ENCODE results near the gene CEND1. TPM values are rescaled to one million over a fixed set of nuclear protein-coding genes. Genes with fewer than 3 reads are reported as not detected.
A peak's percentile ranks its signal among the peaks of the same experiment; 100 is the strongest.

Gene CEND1
- total and polyA plus RNA-seq, 2 of the 13 experiments (the other 11 are each of a cell fraction or from before 2014, with no cell fraction given), result not detected

- TF ChIP-seq CREB1 (IDR thresholded peaks at IDR 0.05), result no peak
- TF ChIP-seq CREB1 (CRISPR knock-in tag; IDR thresholded peaks at IDR 0.05), result no peak
- no peak for TF ChIP-seq PLSCR1 (CRISPR knock-in tag; IDR thresholded peaks at IDR 0.05; ENCODE audit: borderline replicate concordance)
- no peak for TF ChIP-seq ZFP36L1 (CRISPR knock-in tag; IDR thresholded peaks at IDR 0.05)
- TF ChIP-seq SOX5 (CRISPR knock-in tag; IDR thresholded peaks at IDR 0.05; ENCODE audit: borderline replicate concordance), result no peak
These were observed 10.6 kb upstream of the CEND1 start (continued) for GRCh38 chr11:800473-800872.

- FAIRE-seq (no peak), ATAC-seq (no peak), DNase-seq (ENCODE audit: low spot score) (no peak)
- intact Hi-C loops (cut with micrococcal nuclease; ENCODE audit: unreplicated experiment), result no loop called here
- H3K27me3 ChIP-seq (ENCODE audit: control insufficient read depth in 1 of 2, insufficient read depth in 2 of 2, low read length in 2 of 2), result no peaks in the 10 kb centered on the region; a peak in 1 of 5 replicates
- ChIA-PET CTCF (ENCODE audit: low intra/inter-chr PET ratio, low total read pairs) (no interaction called here), POLR2A (no interaction called here)
- H3K36me3 ChIP-seq (replicated peaks in 1 of 2; ENCODE audit: control insufficient read depth in 1 of 2, insufficient read depth in 2 of 2, low read length in 2 of 2), result peaks cover 7 to 8% of the 10 kb centered on the region in 2 experiments; a peak in 3 of 5 replicates
- peaks cover 14% of the 10 kb centered on the region for H3K4me1 ChIP-seq (ENCODE audit: insufficient read depth, low read length)
- H3K9ac ChIP-seq (ENCODE audit: insufficient read depth, low read depth, low read length), result no peak overlapping the region
- no peak overlapping the region for H3K27ac ChIP-seq (ENCODE audit: extremely low read length, insufficient read depth, low read length)
- H3K4me2 ChIP-seq (ENCODE audit: low read depth, low read length), result no peak overlapping the region
- WGBS (ENCODE audit: low lambda C conversion rate), result 97% methylated on average over 15 of the region's 32 CpGs
- no peaks in the 10 kb centered on the region for H4K20me1 ChIP-seq (ENCODE audit: insufficient read depth, low read length)
- no TSS peak for BruUV-seq (replicated peaks)
- TF ChIP-seq ZNF724P (CRISPR knock-in tag; IDR thresholded peaks at IDR 0.05; ENCODE audit: borderline replicate concordance) (no peak), RBFOX2 (IDR thresholded peaks at IDR 0.05; ENCODE audit: low read depth, low read length) (peak; percentile 29; the same call in 1 of the 2 replicates)
- in situ Hi-C loops (cut with HindIII; ENCODE audit: extremely low pct_ligation_motif_present, low pct_unique_long_range_greater_than_20kb), result no loop called here
- H3K9me3 ChIP-seq (ENCODE audit: low read length), result no peaks in the 10 kb centered on the region
- H3K4me3 ChIP-seq (replicated peaks in 1 of 3; ENCODE audit: insufficient read depth in 1 of 3, low read depth in 2 of 3, low read length in 3 of 3), result no peak overlapping the region
- no peak overlapping the region for H2AFZ ChIP-seq (ENCODE audit: low read length)
- peaks cover 17% of the 10 kb centered on the region for H3K79me2 ChIP-seq (ENCODE audit: insufficient read depth, low read length)
These were observed 9.9 kb upstream of the CEND1 start for GRCh38 chr11:799641-800316.

Data from HepG2 (cell line).